Activated CD4-positive, alpha-beta memory T cell treated with anti-CD3 and anti-CD28 coated beads for 36 hours (primary cell): Measurements from ENCODE around the gene SH3RF3. TPM values are rescaled to one million over a fixed set of nuclear protein-coding genes. Genes with fewer than 3 reads are reported as not detected.

Experiments used
- CTCF ChIA-PET: fragments of 350-600 bp; sonication (Branson Sonifier 250); formaldehyde crosslinking; loops from one replicate; lab custom pipeline; 2021; ENCODE audit warnings: antibody characterized with exemption, inconsistent platforms; lab: Charles Lee
- POLR2A ChIA-PET: fragments of 350-600 bp; sonication (Branson Sonifier 250); formaldehyde crosslinking; loops from one replicate; lab custom pipeline; 2021; ENCODE audit warnings: antibody characterized with exemption; lab: Charles Lee
- DNase-seq: peaks from one replicate; pipeline ENCODE4 v3.0.0-alpha.2; 2020
- H3K27ac Mint-ChIP-seq: one replicate; pipeline ENCODE4 v1.8.0; 2021; ENCODE audit warnings: mixed read lengths
- H3K27me3 Mint-ChIP-seq: one replicate; pipeline ENCODE4 v1.8.0; 2021; ENCODE audit warnings: mixed read lengths
- H3K36me3 Mint-ChIP-seq: one replicate; pipeline ENCODE4 v1.8.0; 2021; ENCODE audit warnings: mixed read lengths
- H3K4me1 Mint-ChIP-seq: one replicate; pipeline ENCODE4 v1.8.0; 2021; ENCODE audit warnings: low read depth, mixed read lengths
- H3K4me3 Mint-ChIP-seq: one replicate; pipeline ENCODE4 v1.8.0; 2021; ENCODE audit warnings: mild to moderate bottlenecking, mixed read lengths
- H3K9me3 Mint-ChIP-seq: one replicate; pipeline ENCODE4 v1.8.0; 2021; ENCODE audit warnings: mixed read lengths
- intact Hi-C: fragments of 100-400 bp; cut with micrococcal nuclease; formaldehyde crosslinking; loops from one replicate; pipeline ENCODE4 v1.15.1; 2023
- total RNA-seq, 2 experiments: library from RNA; stranded (reverse); gene quantifications; one replicate each; pipeline ENCODE4 v1.2.3, GENCODE V29; 2021

The SH3RF3 gene
- total RNA-seq, 2 experiments from 2014 or later = 0.33 to 0.34 TPM

- intact Hi-C loops = no loop called here
- H3K36me3 Mint-ChIP-seq = no peaks in the 10 kb centered on the region
- ChIA-PET CTCF (no interaction called here), POLR2A (no interaction called here)
- no peak for DNase-seq
- H3K27ac Mint-ChIP-seq = no peak overlapping the region
- H3K9me3 Mint-ChIP-seq = no peaks in the 10 kb centered on the region
- no peak overlapping the region for H3K4me3 Mint-ChIP-seq
- no peaks in the 10 kb centered on the region for H3K4me1 Mint-ChIP-seq
- H3K27me3 Mint-ChIP-seq = peaks cover 3% of the 10 kb centered on the region
These were observed 140.9 kb downstream of the SH3RF3 start for GRCh38 chr2:109269706-109270504.

GRCh38 chr2:109270505-109271312 is 141.7 kb downstream of the SH3RF3 start:
- Mint-ChIP-seq H3K27me3 (peaks cover 3% of the 10 kb centered on the region), H3K27ac (no peak overlapping the region), H3K9me3 (no peaks in the 10 kb centered on the region), H3K4me1 (no peaks in the 10 kb centered on the region), H3K4me3 (no peak overlapping the region), H3K36me3 (no peaks in the 10 kb centered on the region)
- ChIA-PET CTCF (no interaction called here), POLR2A (no interaction called here)
- intact Hi-C loops = no loop called here
- DNase-seq = no peak

- Mint-ChIP-seq H3K4me3 (no peak overlapping the region), H3K9me3 (no peaks in the 10 kb centered on the region), H3K36me3 (no peaks in the 10 kb centered on the region), H3K27ac (no peak overlapping the region), H3K27me3 (no peaks in the 10 kb centered on the region), H3K4me1 (no peaks in the 10 kb centered on the region)
- ChIA-PET POLR2A (no interaction called here), CTCF (no interaction called here)
- intact Hi-C loops = no loop called here
- no peak for DNase-seq
These were observed 142.9 kb downstream of the SH3RF3 start for GRCh38 chr2:109271920-109272319.

GRCh38 chr2:109272461-109272860 is 143.5 kb downstream of the SH3RF3 start:
- H3K9me3 Mint-ChIP-seq = no peaks in the 10 kb centered on the region
- DNase-seq = no peak
- no peaks in the 10 kb centered on the region for H3K36me3 Mint-ChIP-seq
- intact Hi-C loops = no loop called here
- no peaks in the 10 kb centered on the region for H3K4me1 Mint-ChIP-seq
- CTCF ChIA-PET = no interaction called here
- H3K27me3 Mint-ChIP-seq = no peaks in the 10 kb centered on the region
- no peak overlapping the region for H3K4me3 Mint-ChIP-seq
- no peak overlapping the region for H3K27ac Mint-ChIP-seq
- POLR2A ChIA-PET = no interaction called here

GRCh38 chr2:109275120-109276012 is 146.4 kb downstream of the SH3RF3 start:
- intact Hi-C loops = no loop called here
- Mint-ChIP-seq H3K27ac (no peak overlapping the region), H3K36me3 (no peaks in the 10 kb centered on the region), H3K9me3 (no peaks in the 10 kb centered on the region), H3K4me3 (no peak overlapping the region), H3K4me1 (no peaks in the 10 kb centered on the region), H3K27me3 (no peaks in the 10 kb centered on the region)
- no peak for DNase-seq
- CTCF ChIA-PET = interaction anchor here (0.6 kb wide), 1 partner anchor 23 kb away, joined by 3 read pairs; no protein-coding TSS in a partner anchor
- POLR2A ChIA-PET = no interaction called here

GRCh38 chr2:109277406-109277805 is 148.4 kb downstream of the SH3RF3 start:
- Mint-ChIP-seq H3K27ac (no peak overlapping the region), H3K36me3 (no peaks in the 10 kb centered on the region), H3K4me1 (no peaks in the 10 kb centered on the region), H3K4me3 (no peak overlapping the region), H3K9me3 (no peaks in the 10 kb centered on the region), H3K27me3 (no peaks in the 10 kb centered on the region)
- POLR2A ChIA-PET = no interaction called here
- CTCF ChIA-PET = no interaction called here
- DNase-seq = no peak
- intact Hi-C loops = no loop called here

- ChIA-PET CTCF (no interaction called here), POLR2A (no interaction called here)
- Mint-ChIP-seq H3K4me3 (no peak overlapping the region), H3K4me1 (no peaks in the 10 kb centered on the region), H3K36me3 (no peaks in the 10 kb centered on the region), H3K27ac (no peak overlapping the region), H3K27me3 (no peaks in the 10 kb centered on the region), H3K9me3 (no peaks in the 10 kb centered on the region)
- intact Hi-C loops = no loop called here
- no peak for DNase-seq
These were observed 150.3 kb downstream of the SH3RF3 start for GRCh38 chr2:109279243-109279860.

- POLR2A ChIA-PET = no interaction called here
- Mint-ChIP-seq H3K27me3 (no peaks in the 10 kb centered on the region), H3K4me1 (no peaks in the 10 kb centered on the region), H3K9me3 (no peaks in the 10 kb centered on the region), H3K4me3 (no peak overlapping the region), H3K36me3 (no peaks in the 10 kb centered on the region), H3K27ac (no peak overlapping the region)
- DNase-seq = no peak
- CTCF ChIA-PET = interaction anchor here (1.2 kb wide), 1 partner anchor 11 kb away, joined by 3 read pairs; no protein-coding TSS in a partner anchor
- intact Hi-C loops = no loop called here
These were observed 151.8 kb downstream of the SH3RF3 start for GRCh38 chr2:109280804-109281203.

GRCh38 chr2:109282360-109282759 is 153.4 kb downstream of the SH3RF3 start:
- Mint-ChIP-seq H3K4me1 (no peaks in the 10 kb centered on the region), H3K27me3 (no peaks in the 10 kb centered on the region), H3K27ac (no peak overlapping the region), H3K36me3 (no peaks in the 10 kb centered on the region), H3K4me3 (no peak overlapping the region), H3K9me3 (no peaks in the 10 kb centered on the region)
- intact Hi-C loops = no loop called here
- DNase-seq = no peak
- POLR2A ChIA-PET = no interaction called here
- CTCF ChIA-PET = no interaction called here

GRCh38 chr2:109282865-109283264 is 153.9 kb downstream of the SH3RF3 start:
- Mint-ChIP-seq H3K27me3 (no peaks in the 10 kb centered on the region), H3K9me3 (no peaks in the 10 kb centered on the region), H3K27ac (no peak overlapping the region), H3K4me3 (no peak overlapping the region), H3K36me3 (no peaks in the 10 kb centered on the region), H3K4me1 (no peaks in the 10 kb centered on the region)
- POLR2A ChIA-PET = no interaction called here
- no peak for DNase-seq
- CTCF ChIA-PET = no interaction called here
- intact Hi-C loops = no loop called here

- H3K4me1 Mint-ChIP-seq = no peaks in the 10 kb centered on the region
- no peaks in the 10 kb centered on the region for H3K27me3 Mint-ChIP-seq
- intact Hi-C loops = no loop called here
- DNase-seq = no peak
- ChIA-PET POLR2A (no interaction called here), CTCF (interaction anchor here (0.6 kb wide), 1 partner anchor 499 kb away, joined by 3 read pairs; no protein-coding TSS in a partner anchor)
- H3K36me3 Mint-ChIP-seq = no peaks in the 10 kb centered on the region
- no peak overlapping the region for H3K27ac Mint-ChIP-seq
- no peak overlapping the region for H3K4me3 Mint-ChIP-seq
- no peaks in the 10 kb centered on the region for H3K9me3 Mint-ChIP-seq
These were observed 155.8 kb downstream of the SH3RF3 start for GRCh38 chr2:109284826-109285225.
